ENCODE measurements around the gene ZNF691.

GRCh38 chr1:42844592-42845140 is 1.7 kb upstream of the ZNF691 start:
- TF ChIP-seq GATA3 (IDR thresholded peaks at IDR 0.05; ENCODE audit: low read depth, low read length) (no peak), GATA2 (IDR thresholded peaks at IDR 0.05; ENCODE audit: low read depth, low read length) (no peak)

Measured in SH-SY5Y (cell line).